BLaER1 treated with 17β-estradiol and CSF1 and Interleukin-3, amounts not matched to agents 10 nM and 100 nM (cell line): ENCODE measurements around the gene IFIH1.
A peak's percentile ranks its signal among the peaks of the same experiment; 100 is the strongest.

ENCODE experiments used
- H3K27ac ChIP-seq, 11 experiments: shearing (Covaris generic); formaldehyde crosslinking; 2 replicates each; pipeline ENCODE4 v1.8.1; 2022
- H3K27me3 ChIP-seq, 11 experiments: shearing (Covaris generic); formaldehyde crosslinking; 2 replicates each; pipeline ENCODE4 v1.8.1; 2022
- H3K36me3 ChIP-seq, 11 experiments: shearing (Covaris generic); formaldehyde crosslinking; 2 replicates each; pipeline ENCODE4 v1.8.1; 2022
- H3K4me1 ChIP-seq, 10 experiments: shearing (Covaris generic); formaldehyde crosslinking; 2 replicates each; pipeline ENCODE4 v1.8.1; 2022
- H3K4me2 ChIP-seq, 11 experiments: shearing (Covaris generic); formaldehyde crosslinking; 2 replicates each; pipeline ENCODE4 v1.8.1; 2022
- H3K4me3 ChIP-seq, 10 experiments: shearing (Covaris generic); formaldehyde crosslinking; 2 replicates each; pipeline ENCODE4 v1.8.1; 2022
- H3K9ac ChIP-seq, 11 experiments: shearing (Covaris generic); formaldehyde crosslinking; 2 replicates each; pipeline ENCODE4 v1.8.1; 2022
- H3K9me3 ChIP-seq, 11 experiments: shearing (Covaris generic); formaldehyde crosslinking; replicated peaks in 1 of 11; 2 replicates each; pipeline ENCODE4 v1.8.1; 2022
- H4K20me1 ChIP-seq, 11 experiments: shearing (Covaris generic); formaldehyde crosslinking; 2 replicates each; pipeline ENCODE4 v1.8.1; 2022
- Cebpa-rat ChIP-seq, 11 experiments: shearing (Covaris generic); IDR thresholded peaks; 2 replicates each; pipeline ENCODE4 v1.8.1; 2022

Gene IFIH1

GRCh38 chr2:162318328-162319180, at the start of gene IFIH1:
TSS of gene IFIH1 (minus strand) at chr2:162318684. CDS start at chr2:162318307, 377 bp downstream.
- H3K36me3 ChIP-seq, result peaks cover 0 to 8% (median 0%) of the 10 kb centered on the region in 11 experiments; a peak in 2 of 22 replicates
- H3K9me3 ChIP-seq, result no peaks in the 10 kb centered on the region
- peaks cover 0 to 12% (median 0%) of the 10 kb centered on the region in 11 experiments; a peak in 1 of 22 replicates for H4K20me1 ChIP-seq
- H3K4me1 ChIP-seq, result peaks cover 21 to 53% (median 33%) of the 10 kb centered on the region in 10 experiments; a peak in 19 of 20 replicates
- H3K4me2 ChIP-seq, result peak within 1 kb of the TSS; percentile 75 to 96 (median 89)
- peak within 1 kb of the TSS; percentile 78 to 96 (median 89) for H3K27ac ChIP-seq
- TF ChIP-seq Cebpa-rat (IDR thresholded peaks at IDR 0.05), result no peak
- H3K9ac ChIP-seq, result peak within 1 kb of the TSS; percentile 85 to 96 (median 90)
- H3K27me3 ChIP-seq, result no peaks in the 10 kb centered on the region
- H3K4me3 ChIP-seq, result peak within 1 kb of the TSS; percentile 82 to 99 (median 97)

GRCh38 chr2:162365392-162365791, 46.9 kb upstream of the IFIH1 start:
- Histone ChIP-seq H3K36me3 (peaks cover 0 to 6% (median 0%) of the 10 kb centered on the region in 11 experiments; a peak in 2 of 22 replicates), H3K4me3 (no peak overlapping the region), H3K9ac (no peak overlapping the region), H3K9me3 (no peaks in the 10 kb centered on the region), H4K20me1 (no peaks in the 10 kb centered on the region), H3K4me1 (peaks cover 0 to 17% (median 3%) of the 10 kb centered on the region in 10 experiments; a peak in 9 of 20 replicates), H3K4me2 (no peak overlapping the region), H3K27me3 (no peaks in the 10 kb centered on the region), H3K27ac (no peak overlapping the region)
- TF ChIP-seq Cebpa-rat (IDR thresholded peaks at IDR 0.05), result no peak

GRCh38 chr2:162344617-162344950, 26.1 kb upstream of the IFIH1 start:
- H4K20me1 ChIP-seq, result peaks cover 0 to 4% (median 0%) of the 10 kb centered on the region in 11 experiments; a peak in 1 of 22 replicates
- H3K9ac ChIP-seq, result peak overlapping the region; percentile 70 to 89 (median 78)
- peaks cover 0 to 3% (median 0%) of the 10 kb centered on the region in 11 experiments; a peak in 2 of 22 replicates for H3K36me3 ChIP-seq
- no peak for TF ChIP-seq Cebpa-rat (IDR thresholded peaks at IDR 0.05)
- peak overlapping the region; percentile 69 to 93 (median 80) for H3K4me2 ChIP-seq
- peak overlapping the region; percentile 63 to 84 (median 74) for H3K4me3 ChIP-seq
- no peaks in the 10 kb centered on the region for H3K27me3 ChIP-seq
- peaks cover 0 to 4% (median 0%) of the 10 kb centered on the region in 11 experiments; a peak in 3 of 22 replicates for H3K9me3 ChIP-seq
- H3K27ac ChIP-seq, result peak overlapping the region; percentile 38 to 92 (median 78); a peak in 21 of 22 replicates
- H3K4me1 ChIP-seq, result peaks cover 7 to 35% (median 14%) of the 10 kb centered on the region in 10 experiments; a peak in 14 of 20 replicates

- H3K27me3 ChIP-seq, result no peaks in the 10 kb centered on the region
- H3K27ac ChIP-seq, result peak within 1 kb of the TSS; percentile 38 to 92 (median 78); a peak in 21 of 22 replicates
- H3K4me2 ChIP-seq, result peak within 1 kb of the TSS; percentile 69 to 93 (median 80)
- no peak for TF ChIP-seq Cebpa-rat (IDR thresholded peaks at IDR 0.05)
- H3K9ac ChIP-seq, result peak within 1 kb of the TSS; percentile 70 to 89 (median 78)
- H3K36me3 ChIP-seq, result no peaks in the 10 kb centered on the region; a peak in 1 of 22 replicates
- peak within 1 kb of the TSS; percentile 63 to 84 (median 74) for H3K4me3 ChIP-seq
- H4K20me1 ChIP-seq, result no peaks in the 10 kb centered on the region
- H3K9me3 ChIP-seq, result peaks cover 0 to 4% (median 0%) of the 10 kb centered on the region in 11 experiments; a peak in 3 of 22 replicates
- H3K4me1 ChIP-seq, result peaks cover 7 to 35% (median 14%) of the 10 kb centered on the region in 10 experiments; a peak in 14 of 20 replicates
Observed at GRCh38 chr2:162343824-162344616, 25.5 kb upstream of the IFIH1 start, which contains the start of gene GCA. TSS of gene GCA (plus strand) at chr2:162344132. CDS start at chr2:162344249, 117 bp downstream.

- Histone ChIP-seq H3K4me2 (peak overlapping the region; percentile 69 to 93 (median 80)), H4K20me1 (no peaks in the 10 kb centered on the region), H3K27me3 (no peaks in the 10 kb centered on the region), H3K9me3 (peaks cover 0 to 4% (median 0%) of the 10 kb centered on the region in 11 experiments; a peak in 3 of 22 replicates), H3K27ac (no peak overlapping the region; a peak in 2 of 22 replicates), H3K9ac (no peak overlapping the region), H3K4me1 (peaks cover 7 to 35% (median 14%) of the 10 kb centered on the region in 10 experiments; a peak in 14 of 20 replicates), H3K4me3 (peak overlapping the region; percentile 63 to 84 (median 74)), H3K36me3 (no peaks in the 10 kb centered on the region; a peak in 1 of 22 replicates)
- no peak for TF ChIP-seq Cebpa-rat (IDR thresholded peaks at IDR 0.05)
Observed at GRCh38 chr2:162343492-162343823, 25.0 kb upstream of the IFIH1 start.

- TF ChIP-seq Cebpa-rat (IDR thresholded peaks at IDR 0.05), result no peak
- H3K4me2 ChIP-seq, result peak overlapping the region in 10 of 11 experiments; percentile 23 to 88 (median 79); a peak in 13 of 22 replicates
Observed at GRCh38 chr2:162342841-162343240, 24.4 kb upstream of the IFIH1 start.

GRCh38 chr2:162342321-162342720, 23.8 kb upstream of the IFIH1 start:
- Histone ChIP-seq H3K36me3 (no peaks in the 10 kb centered on the region), H3K4me2 (peak overlapping the region in 8 of 11 experiments; percentile 23 to 88 (median 77); a peak in 11 of 22 replicates), H3K27me3 (no peaks in the 10 kb centered on the region), H3K9ac (no peak overlapping the region), H3K4me3 (no peak overlapping the region), H3K4me1 (peaks cover 7 to 35% (median 14%) of the 10 kb centered on the region in 10 experiments; a peak in 14 of 20 replicates), H3K9me3 (peaks cover 0 to 4% (median 0%) of the 10 kb centered on the region in 11 experiments; a peak in 3 of 22 replicates), H4K20me1 (no peaks in the 10 kb centered on the region), H3K27ac (no peak overlapping the region)
- TF ChIP-seq Cebpa-rat (IDR thresholded peaks at IDR 0.05), result no peak

More at GRCh38 chr2:162342841-162343240, 24.4 kb upstream of the IFIH1 start:
- Histone ChIP-seq H3K9ac (no peak overlapping the region), H3K36me3 (no peaks in the 10 kb centered on the region; a peak in 1 of 22 replicates), H3K4me1 (peaks cover 7 to 35% (median 14%) of the 10 kb centered on the region in 10 experiments; a peak in 14 of 20 replicates), H3K27ac (no peak overlapping the region; a peak in 1 of 22 replicates), H3K9me3 (peaks cover 0 to 4% (median 0%) of the 10 kb centered on the region in 11 experiments; a peak in 3 of 22 replicates), H4K20me1 (no peaks in the 10 kb centered on the region), H3K27me3 (no peaks in the 10 kb centered on the region), H3K4me3 (no peak overlapping the region)

GRCh38 chr2:162340822-162341221, 22.3 kb upstream of the IFIH1 start:
- H3K27me3 ChIP-seq, result no peaks in the 10 kb centered on the region
- no peak overlapping the region for H3K4me3 ChIP-seq
- H3K27ac ChIP-seq, result no peak overlapping the region
- no peak overlapping the region for H3K4me2 ChIP-seq
- no peaks in the 10 kb centered on the region for H3K36me3 ChIP-seq
- peaks cover 0 to 4% (median 0%) of the 10 kb centered on the region in 11 experiments; a peak in 3 of 22 replicates for H3K9me3 ChIP-seq
- H3K4me1 ChIP-seq, result peaks cover 7 to 27% (median 14%) of the 10 kb centered on the region in 10 experiments; a peak in 14 of 20 replicates
- H4K20me1 ChIP-seq, result no peaks in the 10 kb centered on the region
- H3K9ac ChIP-seq, result no peak overlapping the region
- no peak for TF ChIP-seq Cebpa-rat (IDR thresholded peaks at IDR 0.05)
